Measurements from ENCODE around the gene ACO1. TPM values are rescaled to one million over a fixed set of nuclear protein-coding genes. Genes with fewer than 3 reads are reported as not detected.

ACO1 gene
- total and polyA plus RNA-seq, 9 of the 15 experiments (the other 6 are each of a cell fraction or from before 2014, with no cell fraction given), result 0.96 to 29.7 (median 16.9) TPM

GRCh38 chr9:32503008-32503407 is 118.6 kb downstream of the ACO1 start (continued):
- no peak for TF ChIP-seq EWSR1 (IDR thresholded peaks at IDR 0.05; ENCODE audit: borderline replicate concordance, low read depth, partially characterized antibody)

Other genes with a start within 250 kb of the ACO1 start
- gene RIGI, start 141.6 kb downstream of the ACO1 start, total RNA-seq (2014; rRNA removed), result 0.27 and 0.49 TPM in 2 replicates
- gene RIGI, start 141.6 kb downstream of the ACO1 start, total RNA-seq (2014; rRNA removed; fragmentation: Illumina TruSeq; extraction: Trizol), result 0.80 and 1.1 TPM in 2 replicates
- gene RIGI, start 141.6 kb downstream of the ACO1 start, total RNA-seq (2015; rRNA removed; fragmentation: Illumina TruSeq; extraction: Trizol), result 1.0 and 1.1 TPM in 2 replicates
- 0.49 and 0.62 TPM in 2 replicates for gene RIGI, start 141.6 kb downstream of the ACO1 start, total RNA-seq (2021)
- 0.43 and 0.54 TPM in 2 replicates for gene RIGI, start 141.6 kb downstream of the ACO1 start, polyA plus RNA-seq (2011; rRNA removed)
- 0.53 and 0.94 TPM in 2 replicates for gene RIGI, start 141.6 kb downstream of the ACO1 start, polyA plus RNA-seq (2014; fragmentation: Illumina TruSeq; extraction: Trizol)
- under 1 TPM; 0.32 to 0.36 TPM for gene RIGI, start 141.6 kb downstream of the ACO1 start, polyA plus RNA-seq (2014; fragmentation: Nextera tagmentation; extraction: Ambion mirVana)
- 0.31 and 0.50 TPM in 2 replicates for gene RIGI, start 141.6 kb downstream of the ACO1 start, polyA plus RNA-seq (2014; rRNA removed)
- gene SMIM27, start 167.7 kb downstream of the ACO1 start, total RNA-seq (2014; rRNA removed), result 2.9 and 5.9 TPM in 2 replicates
- gene SMIM27, start 167.7 kb downstream of the ACO1 start, total RNA-seq (2014; rRNA removed; fragmentation: Illumina TruSeq; extraction: Trizol), result 5.1 and 7.0 TPM in 2 replicates
- gene SMIM27, start 167.7 kb downstream of the ACO1 start, total RNA-seq (2015; rRNA removed; fragmentation: Illumina TruSeq; extraction: Trizol), result 7.9 and 8.3 TPM in 2 replicates
- gene SMIM27, start 167.7 kb downstream of the ACO1 start, total RNA-seq (2021), result 7.8 and 8.9 TPM in 2 replicates
- gene SMIM27, start 167.7 kb downstream of the ACO1 start, polyA plus RNA-seq (2011; rRNA removed), result 8.7 and 10.6 TPM in 2 replicates
- 4.6 and 5.8 TPM in 2 replicates for gene SMIM27, start 167.7 kb downstream of the ACO1 start, polyA plus RNA-seq (2014; fragmentation: Illumina TruSeq; extraction: Trizol)
- 10 to 100 TPM; 14.6 to 16.1 TPM for gene SMIM27, start 167.7 kb downstream of the ACO1 start, polyA plus RNA-seq (2014; fragmentation: Nextera tagmentation; extraction: Ambion mirVana)
- 4.4 and 9.8 TPM in 2 replicates for gene SMIM27, start 167.7 kb downstream of the ACO1 start, polyA plus RNA-seq (2014; rRNA removed)
- gene TOPORS, start 167.9 kb downstream of the ACO1 start, total RNA-seq (2014; rRNA removed), result 9.3 and 9.9 TPM in 2 replicates
- gene TOPORS, start 167.9 kb downstream of the ACO1 start, total RNA-seq (2014; rRNA removed; fragmentation: Illumina TruSeq; extraction: Trizol), result 17.3 and 21.5 TPM in 2 replicates
- 17.6 and 19.6 TPM in 2 replicates for gene TOPORS, start 167.9 kb downstream of the ACO1 start, total RNA-seq (2015; rRNA removed; fragmentation: Illumina TruSeq; extraction: Trizol)
- 8.5 and 9.2 TPM in 2 replicates for gene TOPORS, start 167.9 kb downstream of the ACO1 start, total RNA-seq (2021)
- 8.1 and 11.4 TPM in 2 replicates for gene TOPORS, start 167.9 kb downstream of the ACO1 start, polyA plus RNA-seq (2011; rRNA removed)
- 13.6 and 15.9 TPM in 2 replicates for gene TOPORS, start 167.9 kb downstream of the ACO1 start, polyA plus RNA-seq (2014; fragmentation: Illumina TruSeq; extraction: Trizol)
- 1 to 10 TPM; 4.3 to 5.0 TPM for gene TOPORS, start 167.9 kb downstream of the ACO1 start, polyA plus RNA-seq (2014; fragmentation: Nextera tagmentation; extraction: Ambion mirVana)
- gene TOPORS, start 167.9 kb downstream of the ACO1 start, polyA plus RNA-seq (2014; rRNA removed), result 7.6 and 8.5 TPM in 2 replicates
- 61.6 and 64.0 TPM in 2 replicates for gene NDUFB6, start 188.5 kb downstream of the ACO1 start, total RNA-seq (2014; rRNA removed)
- gene NDUFB6, start 188.5 kb downstream of the ACO1 start, total RNA-seq (2014; rRNA removed; fragmentation: Illumina TruSeq; extraction: Trizol), result 41.0 and 41.4 TPM in 2 replicates
- 44.0 and 46.9 TPM in 2 replicates for gene NDUFB6, start 188.5 kb downstream of the ACO1 start, total RNA-seq (2015; rRNA removed; fragmentation: Illumina TruSeq; extraction: Trizol)
- gene NDUFB6, start 188.5 kb downstream of the ACO1 start, total RNA-seq (2021), result 60.2 and 67.8 TPM in 2 replicates
- gene NDUFB6, start 188.5 kb downstream of the ACO1 start, polyA plus RNA-seq (2011; rRNA removed), result 55.4 and 64.9 TPM in 2 replicates
- 26.5 and 43.6 TPM in 2 replicates for gene NDUFB6, start 188.5 kb downstream of the ACO1 start, polyA plus RNA-seq (2014; fragmentation: Illumina TruSeq; extraction: Trizol)
- 10 to 100 TPM; 71.2 to 88.1 TPM for gene NDUFB6, start 188.5 kb downstream of the ACO1 start, polyA plus RNA-seq (2014; fragmentation: Nextera tagmentation; extraction: Ambion mirVana)
- gene NDUFB6, start 188.5 kb downstream of the ACO1 start, polyA plus RNA-seq (2014; rRNA removed), result 81.8 and 83.9 TPM in 2 replicates

All from K562 (cell line).